Ovary (tissue), 9 donors: ENCODE results near the gene DST. TPM values are rescaled to one million over a fixed set of nuclear protein-coding genes. Genes with fewer than 3 reads are reported as not detected.

Source experiments
- DNase-seq, 5 donors: peaks; one replicate each; pipeline ENCODE4 v3.0.0-alpha.2; 2019 to 2020
- H3K27ac ChIP-seq, 2 donors: fragments of 200-600 bp; one replicate each; pipeline versions ENCODE4 v1.5.1 to v1.8.0; 2019 to 2022
- H3K27me3 ChIP-seq: fragments of 200-600 bp; one replicate; pipeline ENCODE4 v1.8.0; 2022
- H3K36me3 ChIP-seq: fragments of 200-600 bp; sonication (generic); one replicate; pipeline ENCODE4 v1.5.1; 2019
- H3K4me1 ChIP-seq: one replicate; pipeline ENCODE4 v1.8.1; 2013; ENCODE audit warnings: mild to moderate bottlenecking, moderate library complexity; ENCODE audit not compliant: insufficient read depth
- H3K4me3 ChIP-seq: fragments of 200-600 bp; sonication (generic); one replicate; pipeline ENCODE4 v1.5.1; 2017
- H3K9me3 ChIP-seq, 2 donors: fragments of 200-600 bp in 1 of 2; sonication (generic) in 1 of 2; one replicate each; pipeline versions ENCODE4 v1.5.1 to v1.8.1; 2013 to 2019; ENCODE audit warnings: mild to moderate bottlenecking in 1 of 2, moderate library complexity in 1 of 2
- CTCF ChIP-seq, 3 donors: fragments of 450-650 bp in 2 of 3; fragments of 200-600 bp in 1 of 3; IDR thresholded peaks; one replicate each; pipeline versions ENCODE4 v1.5.1 to v1.8.0; 2016 to 2022; ENCODE audit warnings: antibody characterized with exemption in 3 of 3, mild to moderate bottlenecking in 1 of 3
- EP300 ChIP-seq: sonication (generic); formaldehyde crosslinking; IDR thresholded peaks from one replicate; pipeline ENCODE4 v1.6.1; 2017; ENCODE audit warnings: antibody characterized with exemption
- POLR2A ChIP-seq: fragments of 450-650 bp; IDR thresholded peaks from one replicate; pipeline ENCODE4 v1.6.1; 2017; ENCODE audit warnings: antibody characterized with exemption, mild to moderate bottlenecking, moderate library complexity
- WGBS, 3 donors: extraction: QIAGEN DNeasy Blood & Tissue Kit in 1 of 3; methylation state at CpG; one replicate each; pipeline versions ENCODE4 v1.1.5 to v1.1.7; 2013 to 2017; 5-methylcytosine and 5-hydroxymethylcytosine counted together
- intact Hi-C, 4 donors: fragments of 100-400 bp; cut with DNase I; formaldehyde crosslinking; loops; one replicate each; pipeline versions ENCODE4 v1.11.0 to v1.15.1; 2022 to 2023
- polyA plus RNA-seq, 2 donors: library from polyadenylated mRNA; stranded (reverse); fragments of 200-250 nt in 1 of 2; fragments of 350-450 nt in 1 of 2; fragmentation: Illumina TruSeq in 1 of 2; extraction: RNeasy Lipid Tissue Mini Kit (QIAGEN cat#74804) in 1 of 2; gene quantifications; one replicate each; pipeline ENCODE4 v1.2.3, GENCODE V29; 2013 to 2014
- total RNA-seq, 7 donors: library from RNA; depleted of rRNA in 2 of 7; stranded (reverse); fragments of >200 nt in 2 of 7; fragmentation: NEBNext Ultra II Directional in 3 of 7; extraction: Animal tissue kit (Norgen Biotek cat#: 25700) in 3 of 7; gene quantifications; one replicate each; pipeline versions ENCODE4 v1.1.0 to v1.2.4, GENCODE V29; 2016 to 2023
- donor health status: DM: no; HTN: no; CAD: no; lungs with moderate emphysema.
- donor health status: DM: no; HTN: no; CAD: no.
- donor health status: Bipolar disorder and iron deficiency.
- donor health status: DM: yes; HTN: yes; CAD: no.
- donor health status: DM: no; HTN: no; CAD: no.
- donor health status: DM: yes; HTN: yes; CAD: no.

Gene DST
- total and polyA plus RNA-seq, 9 donors, result 124 to 290 (median 174) TPM

GRCh38 chr6:56657354-56657753 is 14.7 kb upstream of the DST start:
- H3K27me3 ChIP-seq, result no peaks in the 10 kb centered on the region
- 90 to 94% (median 93%) methylated on average over 3 of the region's 3 CpGs for WGBS, 3 donors
- H3K27ac ChIP-seq, result no peak overlapping the region
- no peak for TF ChIP-seq CTCF (IDR thresholded peaks at IDR 0.05)
- no peak for TF ChIP-seq POLR2A
- TF ChIP-seq EP300, result no peak
- intact Hi-C loops, result no loop called here
- no peak overlapping the region for H3K4me3 ChIP-seq
- DNase-seq, result no peak
- peaks cover 6% of the 10 kb centered on the region for H3K4me1 ChIP-seq
- no peaks in the 10 kb centered on the region for H3K36me3 ChIP-seq
- H3K9me3 ChIP-seq, result no peaks in the 10 kb centered on the region

- no peak for TF ChIP-seq EP300
- TF ChIP-seq CTCF (IDR thresholded peaks at IDR 0.05), result no peak
- no peak for TF ChIP-seq POLR2A
- H3K4me1 ChIP-seq, result peaks cover 9% of the 10 kb centered on the region
- H3K27ac ChIP-seq, result peak overlapping the region in 1 of 2 donors; percentile 22
- no peak for DNase-seq
- intact Hi-C loops, result no loop called here
- no peaks in the 10 kb centered on the region for H3K27me3 ChIP-seq
- no peaks in the 10 kb centered on the region for H3K36me3 ChIP-seq
- H3K4me3 ChIP-seq, result no peak overlapping the region
- H3K9me3 ChIP-seq, result no peaks in the 10 kb centered on the region
Measured at GRCh38 chr6:56656466-56656865, 13.8 kb upstream of the DST start.

GRCh38 chr6:56655996-56656395 is 13.3 kb upstream of the DST start:
- WGBS, 3 donors, result 16 to 27% (median 19%) methylated on average over 4 of the region's 4 CpGs
- DNase-seq, result no peak
- intact Hi-C loops, result no loop called here
- Histone ChIP-seq H3K36me3 (no peaks in the 10 kb centered on the region), H3K27ac (peak overlapping the region in 1 of 2 donors; percentile 32), H3K9me3 (no peaks in the 10 kb centered on the region), H3K4me1 (peaks cover 9% of the 10 kb centered on the region), H3K4me3 (no peak overlapping the region), H3K27me3 (no peaks in the 10 kb centered on the region)
- TF ChIP-seq POLR2A (no peak), CTCF (IDR thresholded peaks at IDR 0.05) (no peak), EP300 (no peak)

- intact Hi-C loops, result no loop called here
- Histone ChIP-seq H3K36me3 (no peaks in the 10 kb centered on the region), H3K4me1 (peaks cover 9% of the 10 kb centered on the region), H3K27ac (peak overlapping the region in 1 of 2 donors; percentile 32), H3K27me3 (no peaks in the 10 kb centered on the region), H3K4me3 (no peak overlapping the region), H3K9me3 (no peaks in the 10 kb centered on the region)
- 11 to 28% (median 11%) methylated on average over 1 of the region's 1 CpG for WGBS, 3 donors
- DNase-seq, result no peak
- no peak for TF ChIP-seq POLR2A
- TF ChIP-seq EP300, result no peak
Measured at GRCh38 chr6:56655249-56655648, 12.6 kb upstream of the DST start.

GRCh38 chr6:56652994-56653393 is 10.3 kb upstream of the DST start:
- no peak overlapping the region for H3K27ac ChIP-seq
- no peak for DNase-seq
- no peaks in the 10 kb centered on the region for H3K27me3 ChIP-seq
- H3K4me1 ChIP-seq, result peaks cover 9% of the 10 kb centered on the region
- 10 to 19% (median 13%) methylated on average over 2 of the region's 2 CpGs for WGBS, 3 donors
- TF ChIP-seq EP300, result no peak
- TF ChIP-seq POLR2A, result no peak
- TF ChIP-seq CTCF (IDR thresholded peaks at IDR 0.05), result no peak
- no peaks in the 10 kb centered on the region for H3K9me3 ChIP-seq
- no peak overlapping the region for H3K4me3 ChIP-seq
- H3K36me3 ChIP-seq, result no peaks in the 10 kb centered on the region
- intact Hi-C loops, result no loop called here
